ENCODE data around the gene CHST15. TPM values are rescaled to one million over a fixed set of nuclear protein-coding genes. Genes with fewer than 3 reads are reported as not detected.

The CHST15 gene
- total and polyA plus RNA-seq, 2 of the 8 experiments (the other 6 are each of a cell fraction or from before 2014, with no cell fraction given), result 8.8 to 9.1 TPM

DNA sequence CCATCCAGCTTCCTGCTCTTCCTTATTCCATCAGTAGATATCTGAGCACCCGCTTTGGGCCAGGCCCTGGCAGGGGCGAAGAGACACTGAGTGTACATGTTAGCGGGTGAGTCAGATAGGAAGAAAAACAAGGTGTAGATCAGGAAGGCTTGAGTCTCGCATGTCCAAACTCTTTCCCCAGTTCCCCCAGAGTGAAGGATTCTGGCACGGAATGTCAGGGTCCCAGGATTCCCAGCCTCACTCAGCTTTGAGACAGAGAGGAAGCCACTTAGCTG is 24.1 kb upstream of the CHST15 start:
- no peaks in the 10 kb centered on the region for H3K79me1 ChIP-seq (ENCODE audit: low read depth, low read length)
- no peak overlapping the region for H2AFZ ChIP-seq (ENCODE audit: low read length)
- H3K14ac ChIP-seq (ENCODE audit: insufficient read length), result no peak overlapping the region
- FAIRE-seq (no peak), DNase-seq (ENCODE audit: low read depth in 1 of 2, low spot score in 2 of 2) (no peak)
- H3K9me3 ChIP-seq (ENCODE audit: insufficient read depth in 2 of 2, low read depth in 1 of 2, low read length in 1 of 2), result no peaks in the 10 kb centered on the region
- no peak overlapping the region for H3K4me2 ChIP-seq (ENCODE audit: insufficient read depth in 1 of 2, low read depth in 2 of 2, low read length in 2 of 2)
- WGBS, 2 experiments (ENCODE audit: extremely low coverage in 1 of 2, insufficient coverage in 1 of 2, insufficient read length in 1 of 2, insufficient replicate concordance in 2 of 2, low coverage in 1 of 2, low lambda C conversion rate in 2 of 2, missing lambda C conversion rate in 1 of 2), result 90% methylated on average over 5 of the region's 5 CpGs; no CpG with 5 or more reads in 1 of the 2 experiments
- no peak overlapping the region for H4K8ac ChIP-seq (ENCODE audit: extremely low read depth, insufficient read depth, low read length)
- H3K23me2 ChIP-seq (ENCODE audit: low read depth, low read length), result peaks cover 13% of the 10 kb centered on the region; the same call in 1 of the 2 replicates
- H3K18ac ChIP-seq (ENCODE audit: extremely low read depth, low read length), result no peak overlapping the region
- H2AK5ac ChIP-seq (ENCODE audit: low read depth, low read length), result no peak overlapping the region
- H4K20me1 ChIP-seq (replicated peaks in 1 of 2; ENCODE audit: control insufficient read depth in 1 of 2, insufficient read depth in 2 of 2, low read length in 2 of 2), result peaks cover 0 to 7% of the 10 kb centered on the region in 2 experiments
- no peak overlapping the region for H2BK5ac ChIP-seq (ENCODE audit: low read depth, low read length)
- no peak overlapping the region for H2BK120ac ChIP-seq (replicated peaks; ENCODE audit: low read depth, low read length)
- H4K5ac ChIP-seq (ENCODE audit: insufficient read length, low read depth, low read length), result no peak overlapping the region
- no peak overlapping the region for H3K4ac ChIP-seq (replicated peaks; ENCODE audit: insufficient read length, low read depth, low read length)
- ChIA-PET POLR2A (ENCODE audit: partially characterized antibody) (interaction anchor here (1.5 kb wide), 1 partner anchor 25 kb away, joined by 3 read pairs; the partner anchor contains the start of gene CHST15), CTCF (ENCODE audit: partially characterized antibody) (interaction anchor here (5.7 kb wide), 1 partner anchor 9 kb away, joined by 24 read pairs; no protein-coding TSS in a partner anchor)
- no peak overlapping the region for H3K23ac ChIP-seq (ENCODE audit: insufficient read length)
- no peak overlapping the region for H3K4me3 ChIP-seq (ENCODE audit: extremely low read depth in 1 of 4, insufficient read depth in 2 of 4, low read depth in 3 of 4, low read length in 4 of 4)
- no peak overlapping the region for H2BK15ac ChIP-seq (ENCODE audit: low read length)
- no peak overlapping the region for H3K56ac ChIP-seq (replicated peaks; ENCODE audit: insufficient read length, low read depth, low read length)
- no peaks in the 10 kb centered on the region; a peak in 1 of 7 replicates for H3K4me1 ChIP-seq (replicated peaks in 1 of 4; ENCODE audit: control insufficient read depth in 3 of 4, insufficient read depth in 4 of 4, low read length in 3 of 4)
- H3K79me2 ChIP-seq (ENCODE audit: control insufficient read depth in 1 of 2, insufficient read depth in 2 of 2, low read length in 2 of 2), result no peaks in the 10 kb centered on the region
- H4K91ac ChIP-seq (replicated peaks; ENCODE audit: insufficient read length, low read length), result no peak overlapping the region
- H2BK12ac ChIP-seq (ENCODE audit: low read depth, low read length), result no peak overlapping the region
- no peaks in the 10 kb centered on the region; a peak in 1 of 7 replicates for H3K27me3 ChIP-seq (replicated peaks in 1 of 4; ENCODE audit: control insufficient read depth in 3 of 4, extremely low read depth in 1 of 4, insufficient read depth in 3 of 4, low read length in 3 of 4)
- no peak overlapping the region for H3K27ac ChIP-seq (ENCODE audit: low read depth, low read length)
- no peaks in the 10 kb centered on the region for H3K36me3 ChIP-seq (ENCODE audit: control insufficient read depth in 2 of 4, insufficient read depth in 4 of 4, low read length in 3 of 4)
- H2BK20ac ChIP-seq (ENCODE audit: low read length), result no peak overlapping the region
- no peak overlapping the region for H3K9ac ChIP-seq (replicated peaks in 1 of 4; ENCODE audit: extremely low read depth in 1 of 4, low read depth in 3 of 4, low read length in 3 of 4)
- TF ChIP-seq FOSL1 (IDR thresholded peaks at IDR 0.05; ENCODE audit: insufficient read depth, low read depth, low read length) (no peak), SP4 (IDR thresholded peaks at IDR 0.05; ENCODE audit: low read length) (no peak), GTF2F1 (IDR thresholded peaks at IDR 0.05; ENCODE audit: borderline replicate concordance, low read depth, low read length) (no peak), KDM4A (IDR thresholded peaks at IDR 0.05; ENCODE audit: low read depth, low read length, severe bottlenecking) (no peak), SIRT6 (IDR thresholded peaks at IDR 0.05; ENCODE audit: low read length) (no peak), POLR2A (IDR thresholded peaks at IDR 0.05; ENCODE audit: control extremely low read depth in 1 of 2, low read depth in 2 of 2, low read length in 2 of 2) (no peak), RFX5 (IDR thresholded peaks at IDR 0.05; ENCODE audit: borderline replicate concordance, low read depth, low read length) (no peak), CHD2 (IDR thresholded peaks at IDR 0.05; ENCODE audit: low read length) (no peak), TBP (IDR thresholded peaks at IDR 0.05; ENCODE audit: low read depth, low read length) (no peak), CBX8 (IDR thresholded peaks at IDR 0.05; ENCODE audit: borderline replicate concordance, low read depth, low read length) (no peak), TCF12 (IDR thresholded peaks at IDR 0.05; ENCODE audit: low read depth, low read length) (no peak), TAF7 (optimal IDR thresholded peaks at IDR 0.05; ENCODE audit: borderline replicate concordance, low read depth, low read length) (no peak), EP300 (IDR thresholded peaks at IDR 0.05; ENCODE audit: borderline replicate concordance in 1 of 2, low read depth in 2 of 2, low read length in 2 of 2) (no peak), HDAC6 (IDR thresholded peaks at IDR 0.05; ENCODE audit: low read depth, low read length) (no peak), ZNF274 (IDR thresholded peaks at IDR 0.05; ENCODE audit: borderline replicate concordance, extremely low read depth, low read length) (no peak)
- TF ChIP-seq, protein P1, sequence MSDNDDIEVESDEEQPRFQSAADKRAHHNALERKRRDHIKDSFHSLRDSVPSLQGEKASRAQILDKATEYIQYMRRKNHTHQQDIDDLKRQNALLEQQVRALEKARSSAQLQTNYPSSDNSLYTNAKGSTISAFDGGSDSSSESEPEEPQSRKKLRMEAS (IDR thresholded peaks at IDR 0.05), result no peak
